Sciatic nerve (tissue), 2 donors: ENCODE measurements around the gene DIP2C. TPM values are rescaled to one million over a fixed set of nuclear protein-coding genes. Genes with fewer than 3 reads are reported as not detected.

Experiments used
- ATAC-seq: fragments of 200-7000 bp; cut with Tn5 transposase; one replicate; pipeline ENCODE4 v1.9.1; 2020; ENCODE audit warnings: mild to moderate bottlenecking, moderate library complexity
- DNase-seq: peaks from one replicate; pipeline ENCODE4 v3.0.0-alpha.2; 2020; ENCODE audit warnings: low spot score
- intact Hi-C: fragments of 100-400 bp; cut with DNase I; formaldehyde crosslinking; loops from one replicate; pipeline ENCODE4 v1.14.2; 2022
- total RNA-seq: library from RNA; stranded (reverse); fragmentation: NEBNext Ultra II Directional; extraction: Animal tissue kit (Norgen Biotek cat#: 25700); gene quantifications from one replicate; pipeline ENCODE4 v1.2.1, GENCODE V29; 2021
- donor health status: DM: no; HTN: no; CAD: no.
- donor health status: DM: no; HTN: no; CAD: no.

The DIP2C gene
- total RNA-seq, 1 donor from 2014 or later: 38.7 TPM

DNA sequence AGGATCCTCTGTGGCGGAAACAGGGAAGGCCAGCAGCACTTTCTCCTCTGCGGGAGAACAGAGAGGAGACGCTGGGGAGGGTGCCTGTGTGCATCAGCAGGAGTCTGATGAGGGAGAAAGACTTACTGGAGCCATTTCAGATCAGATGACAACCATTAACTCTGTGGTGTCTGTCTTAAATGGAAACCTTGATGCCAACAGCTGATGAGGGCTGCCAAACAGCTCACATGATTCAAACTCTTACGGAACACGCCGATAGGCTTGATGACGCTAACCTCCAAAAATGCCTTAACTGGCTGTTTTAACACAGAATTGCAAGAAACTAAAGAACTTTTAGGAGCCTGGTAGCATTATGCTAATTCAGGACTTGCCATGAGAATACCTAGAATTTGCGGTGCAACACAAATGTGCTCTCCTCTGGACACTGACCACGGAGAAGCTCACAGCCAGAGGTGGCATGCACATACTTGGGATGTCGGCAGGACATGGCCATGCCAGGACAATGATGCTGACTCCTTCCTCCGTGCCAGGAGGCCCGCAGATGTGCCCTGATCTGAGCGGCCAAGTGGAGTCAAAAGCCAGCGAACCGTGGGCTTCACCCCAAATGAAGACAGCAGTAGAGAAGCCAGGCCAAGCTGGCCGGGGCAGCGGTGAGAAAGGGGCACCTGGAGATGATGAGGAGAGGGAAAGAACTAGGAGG is 399.3 kb downstream of the DIP2C start:
- intact Hi-C loops: no loop called here
- ATAC-seq (no peak), DNase-seq (no peak)

- intact Hi-C loops: no loop called here
- ATAC-seq: no peak
- DNase-seq: no peak
Observed at GRCh38 chr10:289581-289980, 399.9 kb downstream of the DIP2C start.

DNA sequence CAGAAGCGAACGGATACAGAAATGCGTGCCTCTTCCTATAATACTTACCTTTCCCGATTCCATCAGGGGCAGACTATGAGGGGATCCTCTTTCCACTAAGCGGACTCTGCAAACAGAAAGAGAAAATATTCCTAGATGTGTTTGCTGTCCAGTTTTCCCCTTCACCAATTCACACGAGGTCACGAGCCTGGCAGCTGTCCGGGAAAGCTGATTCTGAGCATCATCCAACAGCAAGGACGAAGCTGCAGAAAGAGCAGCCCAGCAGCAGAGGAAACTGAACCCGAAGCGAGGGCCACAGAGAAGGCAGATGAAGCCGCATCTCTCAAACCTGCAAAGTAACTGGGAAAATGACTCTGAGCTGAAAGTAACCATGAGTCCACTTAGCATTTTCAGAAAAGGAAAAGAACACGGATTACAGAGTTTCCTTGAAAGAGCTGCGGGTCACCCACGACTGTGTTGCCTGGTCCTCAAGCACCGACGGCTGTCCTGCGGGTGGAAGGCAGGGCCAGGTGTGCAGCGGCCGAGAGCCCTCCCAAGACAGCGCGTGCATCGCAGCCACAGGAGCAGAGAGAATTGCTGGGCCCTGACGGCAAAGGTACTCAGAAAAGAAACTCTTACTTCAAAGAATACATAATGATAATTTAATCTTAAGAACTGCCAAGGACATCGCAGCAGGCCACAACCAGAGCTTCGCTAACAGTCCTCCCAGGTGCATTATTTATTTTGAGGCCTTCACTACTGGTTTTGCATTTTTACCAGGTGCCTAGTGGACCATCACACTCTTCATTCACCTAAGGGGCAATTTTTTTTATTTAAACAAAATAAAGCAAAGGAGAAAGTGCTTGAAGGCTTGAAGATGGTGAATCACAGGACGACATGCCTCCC is 400.9 kb downstream of the DIP2C start:
- DNase-seq: no peak
- intact Hi-C loops: no loop called here
- ATAC-seq: no peak

DNA sequence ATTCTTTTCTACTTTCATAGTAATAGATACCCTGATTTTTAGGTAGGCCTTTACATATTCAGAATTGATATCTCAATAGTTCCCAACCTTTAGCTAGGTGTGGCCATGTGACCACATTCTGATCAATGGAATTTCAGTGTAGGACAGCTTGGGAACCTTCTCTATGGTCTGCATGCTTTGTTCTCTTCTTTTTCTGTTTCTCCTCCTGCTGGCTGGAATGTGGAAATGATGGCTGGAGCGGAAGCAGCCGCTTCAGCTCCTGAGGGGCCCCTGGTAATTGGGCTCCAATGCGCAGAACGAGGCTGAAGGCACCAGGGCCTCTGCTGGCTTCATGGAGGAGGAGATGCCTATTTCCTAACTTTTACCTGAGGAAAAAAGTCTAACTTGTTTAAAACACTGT is 401.7 kb downstream of the DIP2C start:
- no peak for ATAC-seq
- DNase-seq: no peak
- intact Hi-C loops: no loop called here

GRCh38 chr10:287026-287709 is 402.3 kb downstream of the DIP2C start:
- no peak for ATAC-seq
- DNase-seq: no peak
- intact Hi-C loops: no loop called here

- ATAC-seq (no peak), DNase-seq (no peak)
- intact Hi-C loops: no loop called here
Observed at GRCh38 chr10:285216-285615, 404.3 kb downstream of the DIP2C start.

DNA sequence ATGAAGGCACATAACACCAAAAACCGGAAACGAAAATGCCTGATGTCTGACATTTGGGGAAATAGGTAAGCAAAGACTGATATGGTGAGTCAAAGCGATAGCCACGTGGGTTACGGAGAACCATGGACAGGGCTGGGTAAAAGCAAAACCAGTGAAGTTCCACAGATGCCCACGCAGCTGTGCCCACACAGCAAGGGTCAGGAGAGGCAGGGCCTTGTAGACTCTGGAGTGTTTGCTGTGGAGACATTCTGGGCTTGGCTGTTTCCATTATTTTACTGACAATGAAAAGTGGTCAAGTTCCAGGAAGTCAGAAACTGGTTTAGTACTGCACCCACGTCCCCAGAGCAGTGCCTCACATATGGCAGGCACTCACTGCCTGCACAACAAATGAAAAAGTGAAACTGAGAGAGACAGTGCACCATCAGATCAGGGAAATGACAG is 405.5 kb downstream of the DIP2C start:
- intact Hi-C loops: no loop called here
- ATAC-seq: no peak
- no peak for DNase-seq

DNA sequence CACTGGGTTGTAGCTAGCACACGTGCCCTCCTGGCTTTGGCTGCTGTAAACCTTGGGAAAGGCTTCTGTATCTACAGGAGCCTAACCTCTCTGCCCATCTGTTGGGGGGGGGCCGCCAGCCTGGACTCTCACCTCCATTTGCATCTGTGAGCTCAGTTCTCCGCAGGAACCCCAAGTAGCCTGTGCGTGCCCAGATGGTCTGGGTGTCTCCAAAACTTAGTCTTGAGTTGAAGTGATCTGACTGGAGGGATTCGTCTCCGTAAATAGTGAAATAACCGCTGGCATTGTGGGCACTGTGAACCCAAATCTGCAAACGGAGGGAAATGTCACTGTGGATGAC is 406.4 kb downstream of the DIP2C start:
- ATAC-seq (no peak), DNase-seq (no peak)
- intact Hi-C loops: no loop called here

DNA sequence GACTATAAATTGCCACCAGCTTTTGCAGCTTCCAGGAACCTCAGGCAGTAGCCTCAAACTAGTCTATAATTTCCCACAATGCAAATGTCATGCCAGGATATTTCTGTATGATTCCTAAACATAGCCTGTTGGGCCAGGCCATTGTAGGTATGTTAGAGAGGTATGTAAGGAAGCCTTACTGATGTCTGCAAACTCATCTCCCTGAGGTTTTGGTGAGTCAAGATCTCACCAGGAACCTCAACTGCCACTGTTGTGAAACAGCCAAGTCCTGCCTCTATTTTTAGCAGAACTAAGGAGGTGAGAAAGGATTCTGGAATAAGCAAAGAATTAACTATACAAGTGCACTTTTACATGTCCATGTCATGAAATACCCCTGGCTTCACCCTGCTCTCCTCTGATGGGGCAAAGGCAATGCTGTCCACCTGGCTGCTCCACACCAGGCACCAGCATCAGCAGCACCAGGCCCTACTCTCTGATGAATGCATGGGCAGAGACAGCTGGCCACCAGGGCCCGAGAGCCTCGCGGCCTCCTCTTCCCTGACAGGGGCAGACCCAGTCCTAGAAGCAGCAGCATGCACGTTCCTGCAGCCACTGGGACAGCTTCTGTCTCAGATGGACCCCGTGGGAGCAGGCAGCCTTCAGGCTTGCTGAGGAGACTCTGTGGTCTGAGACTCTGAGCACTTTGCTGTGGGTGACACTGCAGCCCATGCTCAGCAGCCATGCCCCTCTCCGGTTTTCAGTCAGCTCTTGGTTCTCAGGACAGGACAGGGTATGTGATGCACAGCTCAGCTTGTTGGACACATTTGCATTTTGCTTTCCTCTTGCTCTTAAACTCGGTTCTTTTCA is 407.0 kb downstream of the DIP2C start:
- no peak for DNase-seq
- no peak for ATAC-seq
- intact Hi-C loops: no loop called here

- no peak for ATAC-seq
- no peak for DNase-seq
- intact Hi-C loops: no loop called here
Observed at GRCh38 chr10:279655-280054, 409.8 kb downstream of the DIP2C start.

DNA sequence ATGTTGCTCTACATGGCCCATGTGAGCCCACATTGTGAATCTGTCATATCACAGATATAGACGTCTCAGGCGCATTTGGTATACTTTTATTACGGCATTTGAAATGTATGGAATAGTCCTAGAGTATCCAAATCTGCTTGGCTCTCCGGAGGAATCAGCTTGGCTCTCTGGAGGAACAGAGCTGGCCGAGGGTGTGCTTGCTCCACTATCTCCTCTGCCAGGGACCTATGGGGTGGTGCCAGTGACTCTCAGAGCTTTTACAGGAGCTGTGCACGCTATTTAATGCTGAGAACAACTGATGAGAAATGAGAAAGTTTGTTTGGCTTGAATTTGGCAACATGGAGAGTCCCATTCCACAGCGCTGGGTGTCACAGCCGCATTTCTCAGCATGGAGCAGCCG is 410.2 kb downstream of the DIP2C start:
- ATAC-seq: no peak
- no peak for DNase-seq
- intact Hi-C loops: no loop called here

- no peak for DNase-seq
- intact Hi-C loops: no loop called here
- ATAC-seq: no peak
Observed at GRCh38 chr10:278707-279106, 410.8 kb downstream of the DIP2C start.

DNA sequence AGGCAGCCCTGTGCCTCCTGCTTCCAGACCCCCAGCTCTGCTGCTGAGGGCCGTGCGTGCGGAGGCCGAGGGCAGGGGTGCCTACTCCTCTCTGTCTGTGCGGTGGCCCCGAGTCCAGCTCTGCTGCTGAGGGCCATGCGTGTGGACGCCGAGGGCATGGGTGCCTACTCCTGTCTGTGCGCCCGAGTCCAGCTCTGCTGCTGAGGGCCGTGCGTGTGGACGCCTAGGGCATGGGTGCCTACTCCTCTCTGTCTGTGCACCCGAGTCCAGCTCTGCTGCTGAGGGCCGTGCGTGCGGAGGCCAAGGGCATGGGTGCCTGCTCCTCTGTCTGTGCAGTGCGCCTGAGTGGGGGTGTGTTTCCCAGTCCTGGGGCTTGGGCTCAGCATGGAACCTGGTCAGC is 411.5 kb downstream of the DIP2C start:
- intact Hi-C loops: no loop called here
- no peak for ATAC-seq
- DNase-seq: no peak

DNA sequence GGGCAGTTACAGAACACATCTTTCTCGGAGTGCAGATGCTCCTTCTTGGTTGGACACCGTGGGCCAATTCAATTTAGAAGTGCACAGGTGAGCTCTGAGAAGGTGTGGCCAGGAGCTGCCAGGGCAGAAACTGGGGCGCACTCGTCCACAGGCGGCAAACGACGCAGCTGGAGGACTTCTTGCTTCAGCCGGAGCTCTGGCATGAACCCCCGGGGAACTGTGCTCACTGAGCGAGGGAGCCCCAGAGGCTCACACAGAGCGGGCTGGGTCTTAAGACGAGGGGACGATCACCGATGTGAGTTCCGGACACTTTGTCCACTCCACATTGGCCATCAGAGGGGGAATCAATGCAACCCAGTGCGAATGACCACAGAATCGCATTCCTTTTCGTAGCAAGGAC is 413.8 kb downstream of the DIP2C start:
- DNase-seq: no peak
- intact Hi-C loops: no loop called here
- no peak for ATAC-seq

- intact Hi-C loops: no loop called here
Observed at GRCh38 chr10:274866-275265, 414.6 kb downstream of the DIP2C start.

GRCh38 chr10:273088-273487 is 416.4 kb downstream of the DIP2C start:
- ATAC-seq (no peak), DNase-seq (no peak)
- intact Hi-C loops: no loop called here

More at GRCh38 chr10:274866-275265, 414.6 kb downstream of the DIP2C start:
- DNase-seq: no peak
- no peak for ATAC-seq

- DNase-seq: no peak
- intact Hi-C loops: no loop called here
- no peak for ATAC-seq
Observed at GRCh38 chr10:271722-272121, 417.7 kb downstream of the DIP2C start.

DNA sequence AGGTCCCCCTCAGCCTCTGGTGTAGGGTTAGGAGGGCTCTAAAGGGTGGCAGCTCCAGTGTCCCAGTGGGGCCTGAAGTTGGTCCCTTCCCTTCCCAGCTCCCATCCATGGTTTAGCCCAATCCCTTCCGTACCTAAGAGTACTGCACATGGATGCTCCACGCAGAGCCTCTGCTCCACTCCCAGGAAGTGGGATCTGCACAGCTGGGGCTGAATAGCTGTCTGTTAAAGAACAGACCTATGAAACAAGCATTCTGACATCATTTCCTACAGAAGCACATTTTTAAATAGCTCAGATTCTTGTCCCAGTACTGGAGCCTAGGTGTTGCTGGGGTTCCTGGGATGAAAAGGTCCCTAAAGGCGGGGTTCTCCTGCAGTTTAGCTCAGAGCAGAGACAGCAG is 418.3 kb downstream of the DIP2C start:
- ATAC-seq: no peak
- DNase-seq: no peak
- intact Hi-C loops: no loop called here

GRCh38 chr10:269440-270074 is 419.9 kb downstream of the DIP2C start:
- intact Hi-C loops: no loop called here
- no peak for DNase-seq
- no peak for ATAC-seq
